Colonic mucosa (tissue), 4 donors: ENCODE data around the gene ZEB2. TPM values are rescaled to one million over a fixed set of nuclear protein-coding genes. Genes with fewer than 3 reads are reported as not detected.

Experiments
- DNase-seq: peaks from one replicate; pipeline ENCODE4 v3.0.0-alpha.2; 2020
- H3K27ac ChIP-seq: fragments of 200-600 bp; one replicate; pipeline ENCODE4 v1.8.0; 2021
- H3K27me3 ChIP-seq: fragments of 200-600 bp; one replicate; pipeline ENCODE4 v1.8.0; 2021
- H3K36me3 ChIP-seq: fragments of 200-600 bp; one replicate; pipeline ENCODE4 v1.8.0; 2021
- H3K4me1 ChIP-seq: fragments of 200-600 bp; one replicate; pipeline ENCODE4 v1.8.0; 2021; ENCODE audit warnings: mild to moderate bottlenecking
- H3K4me3 ChIP-seq: fragments of 200-600 bp; one replicate; pipeline ENCODE4 v1.8.0; 2021
- H3K9ac ChIP-seq, 2 donors: one replicate each; pipeline ENCODE4 v1.7.0; 2013; ENCODE audit warnings: control low read depth in 2 of 2, low read depth in 2 of 2, low read length in 2 of 2
- H3K9me3 ChIP-seq: fragments of 200-600 bp; one replicate; pipeline ENCODE4 v1.8.0; 2021
- CTCF ChIP-seq: fragments of 200-600 bp; IDR thresholded peaks from one replicate; pipeline ENCODE4 v1.8.0; 2022; ENCODE audit warnings: antibody characterized with exemption, mild to moderate bottlenecking
- intact Hi-C: fragments of 100-400 bp; cut with DNase I; formaldehyde crosslinking; loops from one replicate; pipeline ENCODE4 v1.14.1; 2022
- total RNA-seq, 2 donors: library from RNA; stranded (reverse); fragmentation: NEBNext Ultra II Directional in 1 of 2; extraction: Animal tissue kit (Norgen Biotek cat#: 25700) in 1 of 2; gene quantifications; one replicate each; pipeline ENCODE4 v1.2.1, GENCODE V29; 2021
- donor health status: healthy.
- donor health status: DM: no; HTN: no; CAD: no.
- donor health status: DM: no; HTN: no; CAD: no.

ZEB2 gene
- total RNA-seq, 2 donors from 2014 or later, result 17.4 to 29.6 TPM

GRCh38 chr2:144454466-144455287, 65.2 kb downstream of the ZEB2 start:
- intact Hi-C loops, result no loop called here
- Histone ChIP-seq H3K9me3 (no peaks in the 10 kb centered on the region), H3K4me1 (no peaks in the 10 kb centered on the region), H3K27me3 (peaks cover 8% of the 10 kb centered on the region), H3K36me3 (no peaks in the 10 kb centered on the region), H3K4me3 (no peak overlapping the region), H3K9ac (no peak overlapping the region), H3K27ac (no peak overlapping the region)
- TF ChIP-seq CTCF, result no peak
- DNase-seq, result no peak

GRCh38 chr2:144453486-144454158, 66.3 kb downstream of the ZEB2 start:
- Histone ChIP-seq H3K27me3 (peaks cover 8% of the 10 kb centered on the region), H3K9me3 (no peaks in the 10 kb centered on the region), H3K4me3 (no peak overlapping the region), H3K4me1 (no peaks in the 10 kb centered on the region), H3K27ac (peak overlapping the region; percentile 25), H3K36me3 (no peaks in the 10 kb centered on the region), H3K9ac (no peak overlapping the region)
- TF ChIP-seq CTCF, result no peak
- intact Hi-C loops, result no loop called here
- no peak for DNase-seq

DNA sequence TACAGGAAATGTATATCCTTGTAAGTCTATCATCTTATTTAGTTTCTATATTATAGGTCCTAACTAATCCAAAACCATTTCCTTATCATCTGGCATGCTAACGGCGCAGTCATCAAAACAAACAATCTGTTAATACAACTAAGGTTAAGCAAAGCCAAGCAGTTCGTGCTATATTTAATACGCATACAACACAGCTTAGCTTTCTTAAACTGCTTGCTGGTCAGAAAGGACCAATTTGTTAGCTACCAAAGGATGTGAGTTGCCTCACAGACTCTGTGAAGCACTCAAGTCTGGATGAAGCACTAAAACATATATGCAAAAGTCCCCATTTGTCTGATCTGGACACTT, 67.0 kb downstream of the ZEB2 start:
- H3K9ac ChIP-seq, result no peak overlapping the region
- no peak for TF ChIP-seq CTCF
- no peaks in the 10 kb centered on the region for H3K4me1 ChIP-seq

GRCh38 chr2:144452169-144452988, 67.5 kb downstream of the ZEB2 start:
- Histone ChIP-seq H3K9me3 (no peaks in the 10 kb centered on the region), H3K27me3 (peaks cover 8% of the 10 kb centered on the region), H3K9ac (no peak overlapping the region), H3K36me3 (no peaks in the 10 kb centered on the region), H3K4me3 (no peak overlapping the region), H3K4me1 (no peaks in the 10 kb centered on the region), H3K27ac (peak overlapping the region; percentile 25)
- DNase-seq, result no peak
- no peak for TF ChIP-seq CTCF
- intact Hi-C loops, result no loop called here

More for the DNA sequence above, 67.0 kb downstream of the ZEB2 start:
- no peak for DNase-seq
- intact Hi-C loops, result no loop called here
- H3K9me3 ChIP-seq, result no peaks in the 10 kb centered on the region
- H3K27ac ChIP-seq, result peak overlapping the region; percentile 25
- H3K4me3 ChIP-seq, result no peak overlapping the region
- H3K36me3 ChIP-seq, result no peaks in the 10 kb centered on the region
- peaks cover 8% of the 10 kb centered on the region for H3K27me3 ChIP-seq

- TF ChIP-seq CTCF, result no peak
- Histone ChIP-seq H3K4me3 (no peak overlapping the region), H3K27me3 (peaks cover 8% of the 10 kb centered on the region), H3K27ac (no peak overlapping the region), H3K9me3 (no peaks in the 10 kb centered on the region), H3K36me3 (no peaks in the 10 kb centered on the region), H3K4me1 (no peaks in the 10 kb centered on the region), H3K9ac (no peak overlapping the region)
- intact Hi-C loops, result no loop called here
- DNase-seq, result no peak
These were observed 68.5 kb downstream of the ZEB2 start for GRCh38 chr2:144451443-144451842.
